Measurements from ENCODE around the gene CLEC9A. TPM values are rescaled to one million over a fixed set of nuclear protein-coding genes. Genes with fewer than 3 reads are reported as not detected.
A peak's percentile ranks its signal among the peaks of the same experiment; 100 is the strongest.

The CLEC9A gene
- total and polyA plus RNA-seq, 4 donors, result 0.03 to 0.14 TPM; not detected in 2

- no peak for TF ChIP-seq REST (IDR thresholded peaks at IDR 0.05)
These were observed 54.3 kb downstream of the CLEC9A start (continued) for GRCh38 chr12:10084733-10085132.

GRCh38 chr12:10086387-10086786, 55.9 kb downstream of the CLEC9A start:
- Histone ChIP-seq H3K4me1 (ENCODE audit: control insufficient read depth in 4 of 4, insufficient read depth in 4 of 4, low read length in 3 of 4) (peaks cover 4 to 16% (median 10%) of the 10 kb centered on the region in 4 donors), H3K9ac (ENCODE audit: low read depth in 1 of 2, low read length in 2 of 2) (no peak overlapping the region), H3K27me3 (ENCODE audit: control insufficient read depth in 4 of 4, insufficient read depth in 4 of 4, low read length in 3 of 4) (no peaks in the 10 kb centered on the region), H3K36me3 (ENCODE audit: control insufficient read depth in 4 of 4, insufficient read depth in 3 of 4, low read depth in 1 of 4, low read length in 3 of 4) (no peaks in the 10 kb centered on the region), H3K4me3 (ENCODE audit: low read depth in 1 of 3, low read length in 3 of 3) (no peak overlapping the region), H3K27ac (ENCODE audit: low read depth in 1 of 2, low read length in 2 of 2) (peak overlapping the region; percentile 42 to 50), H3K9me3 (ENCODE audit: control insufficient read depth in 4 of 4, low read length in 3 of 4) (no peaks in the 10 kb centered on the region)
- DNase-seq (ENCODE audit: low spot score), result no peak
- 39% methylated on average over 3 of the region's 3 CpGs for WGBS
- TF ChIP-seq FOXA1 (IDR thresholded peaks at IDR 0.05) (no peak), JUND (IDR thresholded peaks at IDR 0.05) (no peak), HNF4A (conservative IDR thresholded peaks at IDR 0.05) (peak; percentile 80 to 83), REST (IDR thresholded peaks at IDR 0.05) (peak; percentile 15), ZBTB33 (IDR thresholded peaks at IDR 0.05) (no peak), FOXA2 (IDR thresholded peaks at IDR 0.05) (no peak), SP1 (IDR thresholded peaks at IDR 0.05) (peak; percentile 81), RXRA (IDR thresholded peaks at IDR 0.05) (peak; percentile 50 to 68), CTCF (IDR thresholded peaks at IDR 0.05; ENCODE audit: low read depth, low read length, missing input control) (no peak), RAD21 (IDR thresholded peaks at IDR 0.05) (peak in 1 of 2 donors; percentile 5), TAF1 (conservative IDR thresholded peaks at IDR 0.05) (no peak), HNF4G (IDR thresholded peaks at IDR 0.05) (peak; percentile 46), EGR1 (IDR thresholded peaks at IDR 0.05; ENCODE audit: low read depth in 2 of 2) (no peak), GABPA (IDR thresholded peaks at IDR 0.05 in 1 of 2, conservative IDR thresholded peaks at IDR 0.05 in 1 of 2) (no peak)
